Eye (tissue), 1 donor: ENCODE measurements around the gene SCAMP5.

ENCODE experiments used
- DNase-seq: peaks from one replicate; pipeline ENCODE4 v3.0.0-alpha.2; 2015

Gene SCAMP5

DNA sequence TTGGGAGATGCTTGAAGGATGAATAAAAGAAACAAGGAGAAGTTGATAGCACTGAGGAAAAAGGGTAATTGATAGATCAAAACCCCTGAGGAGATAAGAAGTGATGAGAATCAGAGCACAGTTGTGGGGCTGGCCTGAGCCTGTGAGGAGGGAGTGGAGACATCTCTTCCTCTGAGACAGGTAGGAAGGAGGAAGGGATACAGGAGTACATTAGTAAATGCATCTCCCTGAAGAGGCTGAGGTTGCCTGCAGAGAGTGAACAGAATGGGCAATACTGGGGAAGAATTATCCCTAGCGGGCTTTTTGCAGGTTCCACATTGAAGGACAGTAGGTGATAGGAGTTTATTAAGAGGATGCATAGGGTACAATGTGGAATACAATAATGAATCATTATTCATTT is 17.3 kb upstream of the SCAMP5 start:
- DNase-seq = no peak

DNA sequence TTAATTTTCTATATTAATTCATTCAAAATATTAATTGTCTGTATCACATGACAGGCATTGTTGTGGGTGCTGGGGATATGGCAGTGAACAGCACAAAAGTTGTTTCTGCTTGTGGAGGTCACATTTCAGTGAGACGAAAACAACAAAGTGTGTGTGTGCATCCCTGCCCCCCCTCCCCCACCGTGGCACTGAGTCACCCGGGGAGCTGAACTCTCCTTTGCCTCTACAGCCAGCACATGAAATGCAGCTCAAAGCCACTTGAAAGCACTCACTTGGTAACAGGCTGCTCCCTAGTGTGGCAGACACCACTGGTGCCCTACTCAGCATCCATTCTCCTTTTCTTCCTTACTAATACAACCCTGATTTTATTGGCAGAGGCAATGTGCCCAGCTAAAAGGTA is 16.9 kb upstream of the SCAMP5 start:
- DNase-seq = no peak

DNA sequence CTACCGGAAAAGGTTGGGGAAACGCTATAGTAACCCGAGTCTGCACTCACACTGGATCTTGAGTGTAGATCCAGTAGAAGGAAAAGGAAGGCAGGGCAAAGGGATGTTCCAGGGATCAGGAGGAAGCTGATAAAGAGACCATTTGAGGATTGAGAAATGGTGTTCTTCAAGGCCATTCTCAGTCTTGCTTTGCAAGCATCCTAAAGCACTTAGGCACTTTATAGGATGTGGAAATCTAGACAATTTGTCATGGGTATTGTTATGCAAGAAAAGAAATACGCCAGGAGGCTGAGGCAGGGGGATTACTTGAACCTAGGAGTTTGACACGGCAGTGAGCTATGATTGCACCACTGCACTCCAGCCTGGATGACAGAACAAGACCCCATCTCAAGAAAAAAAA is 13.2 kb upstream of the SCAMP5 start:
- DNase-seq = no peak

DNA sequence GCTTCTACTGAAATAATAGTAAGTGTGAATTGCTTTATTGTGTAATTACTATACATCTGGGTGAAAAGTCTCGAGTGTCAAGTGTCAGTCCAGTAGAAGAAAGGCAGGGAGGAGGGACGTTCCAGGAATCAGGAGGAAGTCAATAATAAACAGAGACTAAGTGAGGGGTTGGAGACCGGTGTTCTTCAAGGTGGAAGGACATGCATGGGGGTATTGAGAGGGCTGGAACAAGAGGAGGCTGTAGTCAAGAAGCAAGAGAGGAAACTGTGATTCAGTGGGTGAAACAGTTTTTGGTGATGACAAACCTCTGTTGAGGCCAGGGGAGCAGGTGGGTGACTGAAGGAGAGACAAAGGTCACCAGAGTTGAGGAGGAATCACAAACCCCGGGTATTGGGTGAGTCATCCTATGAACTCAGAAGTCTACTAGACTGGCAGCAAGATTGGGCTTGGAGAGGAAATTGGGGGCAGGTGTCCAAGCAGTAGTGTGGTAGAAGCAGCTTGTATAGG is 11.6 kb upstream of the SCAMP5 start:
- DNase-seq = no peak

- no peak for DNase-seq
These were observed 7.2 kb upstream of the SCAMP5 start for GRCh38 chr15:74988007-74988800.

DNA sequence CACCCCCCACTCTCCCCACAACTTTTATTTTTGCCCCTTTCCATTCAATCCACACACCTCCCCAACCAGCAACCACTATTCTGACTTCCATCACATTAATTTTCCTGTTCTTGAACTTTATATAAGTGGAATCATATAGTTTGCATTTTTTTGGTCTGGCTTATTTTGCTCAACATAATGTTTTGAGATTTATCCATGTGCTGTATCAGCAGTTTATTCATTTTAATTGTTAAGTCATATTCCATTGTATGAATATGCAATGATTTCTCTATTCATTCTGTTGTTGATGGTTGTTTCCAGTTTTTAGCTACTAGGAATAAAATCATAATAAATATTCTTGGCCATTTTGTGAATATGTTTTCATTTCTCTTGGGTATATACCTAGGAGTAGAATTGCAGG is 5.8 kb upstream of the SCAMP5 start:
- DNase-seq = no peak

- DNase-seq = no peak
These were observed 2.7 kb upstream of the SCAMP5 start for GRCh38 chr15:74992619-74993018.

DNA sequence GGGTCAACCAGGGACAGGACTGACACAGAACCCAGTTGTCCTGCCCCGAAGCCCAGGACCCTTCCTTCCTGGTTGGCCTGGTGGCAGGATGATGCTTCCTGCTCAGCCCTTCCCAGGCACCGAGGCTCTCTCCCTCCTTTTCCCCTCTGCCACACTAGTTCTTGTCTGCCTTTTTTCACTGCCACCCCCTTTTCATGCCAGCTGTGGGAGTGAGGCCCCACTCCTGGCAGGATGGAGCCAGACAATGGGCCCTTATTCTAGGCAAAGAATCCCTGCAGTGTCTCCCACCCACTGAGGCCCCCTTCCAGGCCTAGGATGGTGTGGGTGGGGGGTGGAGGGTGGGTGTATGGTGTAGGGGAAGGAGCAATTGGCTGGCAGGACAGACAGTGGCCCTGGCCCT is 1.1 kb upstream of the SCAMP5 start:
- no peak for DNase-seq

GRCh38 chr15:74994685-74995084 is 678 bp upstream of the SCAMP5 start:
- no peak for DNase-seq

DNA sequence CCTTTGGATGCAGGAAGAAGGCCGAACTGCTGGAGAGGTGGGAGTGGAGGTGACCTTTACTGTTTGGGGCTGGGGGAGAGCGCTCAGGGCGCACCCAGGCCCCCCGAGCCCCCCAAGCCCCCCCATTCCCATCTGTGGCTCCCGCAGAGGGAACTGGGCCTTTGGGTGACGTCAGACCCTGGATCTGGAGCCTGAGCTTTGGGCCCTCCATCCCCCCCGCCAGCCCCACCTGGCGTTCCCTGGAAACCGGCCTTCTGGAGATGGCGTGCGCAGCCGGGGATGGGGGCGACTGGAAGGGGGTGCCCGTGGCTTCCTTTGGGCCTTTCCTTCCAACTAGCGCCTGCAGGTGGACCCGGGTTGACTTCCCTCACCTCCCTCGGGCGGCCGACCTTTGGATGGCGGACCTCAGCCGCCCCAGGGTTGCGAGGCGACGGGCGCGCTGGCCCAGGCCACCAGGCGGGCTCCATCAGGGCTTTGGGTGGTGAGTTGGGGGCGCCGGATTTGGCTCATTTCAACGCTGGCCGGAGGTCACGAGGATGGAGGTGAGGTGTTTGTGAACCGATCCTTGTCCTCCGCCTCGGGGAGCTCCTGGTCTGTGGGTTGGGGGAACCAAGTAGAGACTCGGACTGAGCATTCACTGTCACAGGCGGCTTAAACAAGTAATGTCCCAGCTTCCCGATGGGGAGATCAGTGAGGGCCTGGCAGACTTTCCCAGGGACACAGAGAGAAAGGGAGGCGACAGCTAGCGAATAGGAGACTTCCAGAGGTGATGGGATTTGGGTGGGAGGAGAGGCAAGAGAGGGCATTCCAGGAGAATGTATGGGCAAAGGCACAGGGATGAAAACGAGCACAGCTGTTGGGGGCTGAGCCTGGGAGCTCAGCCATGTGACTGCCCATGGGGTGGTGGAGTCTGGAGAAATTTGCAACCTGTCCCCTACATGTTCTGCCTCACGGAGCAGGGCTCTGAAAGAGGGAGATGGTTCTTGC is 709 bp downstream of the SCAMP5 start:
- DNase-seq = peak; percentile 77

- DNase-seq = no peak
These were observed 1.8 kb downstream of the SCAMP5 start for GRCh38 chr15:74997141-74997540.

- DNase-seq = no peak
These were observed 2.2 kb downstream of the SCAMP5 start for GRCh38 chr15:74997543-74997942.

GRCh38 chr15:75001310-75001709 is 5.9 kb downstream of the SCAMP5 start:
- no peak for DNase-seq

DNA sequence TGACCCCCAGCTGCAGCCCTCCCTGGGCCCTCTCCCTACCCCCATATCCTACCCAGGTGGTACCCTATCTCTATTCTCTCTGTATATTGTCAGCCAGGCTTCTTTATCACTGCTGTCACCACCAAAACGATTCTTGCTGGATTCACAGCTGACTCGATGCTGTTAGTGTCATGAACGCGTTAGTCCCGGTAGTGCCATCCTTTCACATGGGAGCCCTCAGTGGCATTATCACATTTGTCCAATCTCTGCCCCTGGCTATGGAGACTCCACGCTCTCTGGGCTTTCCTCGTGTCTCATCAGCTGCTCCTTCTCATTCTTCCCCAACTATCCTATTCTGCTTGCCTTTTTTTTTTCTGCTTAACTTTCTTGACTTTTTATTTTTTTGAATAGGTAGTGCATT is 7.0 kb downstream of the SCAMP5 start:
- no peak for DNase-seq

- no peak for DNase-seq
These were observed 11.9 kb downstream of the SCAMP5 start for GRCh38 chr15:75007216-75007615.

- DNase-seq = no peak
These were observed 12.9 kb downstream of the SCAMP5 start for GRCh38 chr15:75008221-75008625.

GRCh38 chr15:75008629-75009326 is 13.4 kb downstream of the SCAMP5 start:
- DNase-seq = no peak

GRCh38 chr15:75016431-75016830 is 21.1 kb downstream of the SCAMP5 start:
- DNase-seq = no peak

GRCh38 chr15:75019916-75020315 is 24.6 kb downstream of the SCAMP5 start:
- peak; percentile 7 for DNase-seq

- DNase-seq = no peak
These were observed 26.0 kb downstream of the SCAMP5 start for GRCh38 chr15:75021341-75021740.

GRCh38 chr15:75022783-75023180 is 27.4 kb downstream of the SCAMP5 start:
- no peak for DNase-seq

DNA sequence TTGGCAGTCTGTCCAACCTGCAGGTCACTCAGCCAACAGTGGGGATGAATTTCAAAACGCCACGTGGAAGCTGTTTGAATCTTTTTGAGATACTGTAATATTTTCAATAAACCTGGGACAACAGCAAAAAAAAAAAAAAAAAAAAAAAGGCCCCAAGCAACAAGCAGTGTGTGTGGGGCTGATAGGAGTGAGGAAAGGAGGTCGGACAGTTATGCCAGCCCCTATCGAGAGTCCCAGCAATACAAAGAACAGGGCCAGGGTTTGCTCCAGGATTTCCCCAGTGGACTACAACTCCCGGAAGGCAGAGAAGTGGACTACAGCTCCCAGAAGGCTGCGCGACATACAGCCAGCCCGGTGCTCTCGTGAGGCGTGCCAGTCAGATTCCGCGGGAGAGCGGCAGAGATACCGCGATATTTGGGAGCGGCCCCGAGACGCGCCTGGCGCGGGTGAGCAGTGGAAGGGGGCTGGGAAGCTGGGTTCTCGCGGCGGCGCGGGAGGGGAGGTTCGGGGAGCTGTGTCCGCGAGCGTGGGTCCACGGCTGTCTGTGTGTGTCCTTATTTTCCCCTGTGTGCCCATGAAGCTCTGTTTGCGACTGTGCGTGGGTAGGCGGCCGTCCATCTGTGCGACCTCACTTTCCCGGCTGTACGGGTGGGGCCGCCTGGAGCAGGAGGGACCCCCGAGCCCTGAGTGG is 28.0 kb downstream of the SCAMP5 start, which contains the start of gene PPCDC:
PPCDC (plus strand) TSS at position 410 of the 691 bp plus-strand sequence. CDS start 4,729 bp downstream, outside the sequence.
- peak; percentile 98 for DNase-seq
